SKM-1 treated with dmso at 0.1 percent for 144 hours (cell line): Measurements from ENCODE around the gene WDR27.
"Not testable (repeated sequence)": the region's sequence is repeated elsewhere in the genome, so short reads cannot be mapped to it uniquely, and the experiment has no call there.

ENCODE experiments used
- DNase-seq: peaks from one replicate; lab custom pipeline; 2025; ENCODE audit not compliant: unreplicated experiment; lab: John Stamatoyannopoulos, UW

Gene WDR27

DNA sequence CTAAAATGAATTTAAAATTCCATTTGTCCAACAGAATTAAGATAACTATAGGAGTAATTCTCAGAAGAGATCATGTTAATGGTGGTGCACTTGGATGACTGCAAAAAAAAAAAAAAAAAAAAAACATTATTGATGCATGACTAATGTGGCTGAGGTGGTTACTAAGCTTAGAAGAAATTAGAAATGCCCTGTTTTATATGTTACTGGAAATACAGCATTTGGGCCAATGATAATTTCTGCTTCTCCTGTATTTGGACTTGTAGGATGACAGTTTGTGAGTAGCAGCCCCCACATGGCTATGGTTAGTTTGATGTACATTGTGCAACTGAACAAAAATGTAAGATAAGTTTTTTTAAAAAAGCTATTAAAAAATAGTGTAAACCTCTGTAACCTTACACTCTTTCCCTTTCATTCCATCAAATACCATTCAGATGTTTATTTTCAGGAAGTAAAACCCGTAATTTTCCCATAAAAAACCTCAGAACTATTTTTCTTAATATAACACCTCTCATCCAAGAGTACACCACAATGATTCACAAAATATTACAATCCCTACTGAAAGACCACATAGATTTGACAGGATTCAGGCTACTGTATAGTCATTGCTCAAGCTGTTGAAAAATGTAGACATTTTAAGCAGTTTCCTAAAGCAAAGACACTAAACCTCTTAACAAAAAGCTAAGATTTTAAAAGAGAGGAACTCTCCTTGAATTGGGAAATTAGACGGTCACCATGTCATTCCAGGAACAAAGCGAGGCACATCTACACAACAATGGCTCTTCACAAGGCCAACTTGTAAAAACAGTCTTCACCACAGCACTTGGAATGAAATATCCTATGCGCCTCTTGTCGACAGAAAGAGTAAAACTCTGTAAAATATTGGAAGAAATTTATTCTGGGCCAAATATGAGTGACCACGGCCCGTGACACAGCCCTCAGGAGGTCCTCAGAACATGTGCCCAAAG lies 83.0 kb downstream of the WDR27 start:
- no peak for DNase-seq

DNA sequence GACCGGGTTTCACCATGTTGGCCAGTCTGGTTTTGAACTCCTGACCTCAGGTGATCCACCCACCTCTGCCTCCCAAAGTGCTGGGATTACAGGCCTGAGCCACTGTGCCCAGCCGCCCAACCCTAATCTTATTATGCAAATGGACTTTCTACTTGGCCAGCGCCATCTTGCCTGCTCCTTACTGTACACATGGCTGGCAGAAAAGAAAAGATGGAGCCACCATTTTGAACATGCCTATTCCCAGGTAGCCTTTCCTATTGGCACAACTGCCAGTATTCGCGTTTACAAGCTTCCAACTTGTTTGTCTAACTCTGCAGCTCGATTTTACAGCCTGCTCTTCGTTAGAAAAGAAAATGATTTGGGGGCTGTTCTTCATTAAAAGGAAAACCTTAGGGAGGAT lies 84.3 kb downstream of the WDR27 start:
- no peak for DNase-seq

DNA sequence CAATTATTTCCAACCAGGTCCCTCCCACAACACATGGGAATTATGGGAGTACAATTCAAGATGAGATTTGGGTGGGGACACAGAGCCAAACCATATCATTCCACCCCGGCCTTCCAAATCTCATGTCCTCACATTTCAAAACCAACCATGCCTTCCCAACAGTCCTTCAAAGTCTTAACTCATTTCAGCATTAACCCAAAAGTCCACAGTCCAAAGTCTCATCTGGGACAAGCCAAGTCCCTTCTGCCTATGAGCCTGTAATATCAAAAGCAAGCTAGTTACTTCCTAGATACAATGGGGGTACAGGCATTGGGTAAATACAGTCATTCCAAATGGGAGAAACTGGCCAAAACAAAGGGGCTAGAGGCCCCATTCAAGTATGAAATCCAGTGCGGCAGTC lies 93.2 kb downstream of the WDR27 start:
- not testable (repeated sequence) for DNase-seq

DNA sequence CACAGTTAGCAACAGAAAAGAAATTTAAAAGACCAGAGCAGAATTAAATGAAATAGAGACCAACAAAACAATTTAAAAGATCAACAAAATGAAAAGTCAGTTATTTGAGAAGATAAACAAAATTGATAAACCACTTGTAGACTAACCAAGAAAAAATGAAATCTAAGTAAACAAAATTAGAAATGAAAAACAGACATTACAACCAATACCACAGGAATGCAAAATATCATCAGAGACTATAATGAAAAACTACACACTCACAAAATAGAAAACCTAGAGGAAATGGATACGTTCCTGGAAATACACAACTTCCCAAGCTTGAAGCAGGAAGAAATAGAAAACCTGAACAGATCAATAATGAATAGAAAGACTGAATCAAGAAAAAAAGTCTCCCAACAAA lies 97.8 kb downstream of the WDR27 start:
- DNase-seq: no peak

DNA sequence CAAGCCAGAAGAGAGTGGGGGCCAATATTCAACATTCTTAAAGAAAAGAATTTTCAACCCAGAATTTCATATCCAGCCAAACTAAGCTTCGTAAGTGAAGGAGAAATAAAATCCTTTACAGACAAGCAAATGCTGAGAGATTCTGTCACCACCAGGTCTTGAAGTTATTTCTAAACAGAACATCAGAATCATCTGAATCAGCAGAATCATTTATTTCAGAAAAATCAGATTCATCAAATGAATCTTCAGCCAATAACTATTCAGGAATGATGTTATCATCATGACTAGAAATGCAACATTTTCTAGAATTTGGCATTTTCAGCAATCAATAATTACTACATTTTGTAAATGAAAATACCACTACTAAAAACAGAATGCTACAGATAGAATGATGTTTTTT lies 100.7 kb downstream of the WDR27 start:
- DNase-seq: not testable (repeated sequence)

DNA sequence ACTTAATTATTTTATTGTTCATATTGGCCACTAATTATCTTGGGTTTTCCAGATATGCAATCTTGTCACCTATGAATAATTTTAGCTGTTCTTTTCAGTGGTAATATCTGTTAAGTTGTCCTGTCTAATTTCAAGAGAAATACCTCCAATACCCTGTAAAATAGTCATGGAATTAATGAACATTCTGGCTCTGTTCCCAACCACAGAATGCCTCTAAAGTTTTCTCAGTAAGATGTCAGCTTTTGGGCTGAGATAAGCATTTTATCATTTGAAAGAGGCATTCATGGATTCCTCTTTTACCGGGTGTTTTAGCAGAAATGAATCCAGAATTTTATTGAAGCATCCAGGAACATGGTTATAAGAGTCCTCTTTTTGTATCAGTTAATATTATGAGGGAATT lies 109.3 kb downstream of the WDR27 start:
- no peak for DNase-seq

DNA sequence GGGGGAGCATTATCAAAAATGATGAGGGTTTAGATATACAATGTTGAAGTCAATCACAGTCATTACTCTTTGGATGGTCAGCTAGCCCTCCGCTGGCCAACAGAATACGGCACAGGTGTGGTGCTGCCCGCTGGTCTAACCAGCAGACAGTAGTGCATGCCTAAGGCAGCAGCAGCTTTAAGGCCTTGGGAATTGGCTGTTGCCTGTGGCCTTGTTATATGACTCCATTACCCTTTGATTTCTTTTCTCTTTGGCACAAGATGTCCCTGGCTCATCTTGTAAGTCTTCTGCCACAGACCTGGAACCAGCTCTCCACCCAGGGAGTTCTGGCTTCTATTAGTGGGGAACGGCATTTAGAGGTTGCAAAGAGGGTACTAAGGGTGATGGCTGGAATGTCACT lies 110.2 kb downstream of the WDR27 start:
- DNase-seq: no peak

DNA sequence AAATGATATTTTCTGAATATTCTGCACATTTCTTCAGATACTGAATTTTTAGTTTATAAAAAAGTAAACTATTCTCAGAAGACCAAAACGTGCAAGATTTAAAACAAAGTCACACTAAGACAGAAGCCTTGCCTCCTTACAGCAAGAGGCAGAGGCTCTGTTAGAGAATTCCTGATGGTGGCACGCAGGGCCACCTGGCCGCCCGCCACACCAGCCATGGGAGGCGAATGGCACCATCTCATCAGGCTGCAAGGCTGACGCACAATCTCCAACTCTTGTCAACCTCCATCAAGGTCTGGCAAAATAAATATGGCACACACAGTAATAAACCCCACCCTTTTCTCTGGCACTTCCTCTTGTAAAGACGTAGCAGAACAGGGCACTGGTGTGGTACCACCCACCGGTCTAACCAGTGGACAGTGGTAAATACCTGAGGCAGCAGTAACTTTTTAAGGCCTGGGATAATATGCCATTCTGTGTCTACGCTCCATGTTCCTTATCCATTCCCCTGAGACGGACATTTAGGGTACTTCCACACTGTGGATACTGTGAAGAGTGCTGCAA lies 111.4 kb downstream of the WDR27 start:
- no peak for DNase-seq

DNA sequence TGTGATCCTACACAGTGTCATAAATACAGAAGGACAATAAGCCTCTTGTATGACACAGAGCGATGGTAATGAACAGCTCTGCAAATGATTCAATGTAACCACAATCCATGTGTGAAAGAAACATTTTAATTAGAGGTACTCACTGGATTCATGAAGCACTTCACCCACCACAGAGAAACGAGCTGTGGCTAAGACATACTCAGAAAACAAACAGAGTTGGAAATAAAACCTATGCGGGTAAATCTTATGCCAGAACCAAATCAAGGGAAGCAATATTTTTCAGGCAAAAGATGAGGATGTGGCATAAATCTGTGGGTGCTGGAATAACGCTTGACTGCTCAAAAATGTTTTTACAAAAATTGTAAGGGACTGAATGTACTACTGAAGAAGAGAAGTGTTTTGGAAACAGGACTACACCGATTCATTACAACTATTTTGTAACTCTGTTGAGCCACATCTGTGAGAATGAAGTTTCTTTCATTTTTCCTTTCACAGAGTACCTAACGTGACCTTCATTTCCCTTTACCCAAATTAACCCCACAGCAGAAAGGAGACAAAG lies 112.1 kb downstream of the WDR27 start:
- DNase-seq: peak; percentile 17

DNA sequence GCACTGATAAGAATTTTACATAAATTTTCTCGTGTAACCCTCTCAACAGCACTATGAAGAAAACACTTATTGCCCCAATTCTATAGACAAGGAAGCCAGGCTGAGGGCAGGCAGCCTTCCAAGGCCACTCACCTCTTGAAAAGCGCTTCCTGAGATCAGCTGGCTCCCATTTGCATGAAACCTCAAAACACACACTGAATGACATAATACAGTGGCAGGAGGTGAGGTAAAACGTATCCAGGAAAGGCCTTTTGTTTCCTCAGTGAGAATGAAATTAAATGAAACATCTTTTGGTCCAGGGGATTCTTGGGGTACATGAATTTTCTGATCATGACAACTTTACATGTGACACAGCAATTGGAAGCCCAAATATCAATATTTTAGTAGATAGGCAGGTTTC lies 112.5 kb downstream of the WDR27 start:
- no peak for DNase-seq

DNA sequence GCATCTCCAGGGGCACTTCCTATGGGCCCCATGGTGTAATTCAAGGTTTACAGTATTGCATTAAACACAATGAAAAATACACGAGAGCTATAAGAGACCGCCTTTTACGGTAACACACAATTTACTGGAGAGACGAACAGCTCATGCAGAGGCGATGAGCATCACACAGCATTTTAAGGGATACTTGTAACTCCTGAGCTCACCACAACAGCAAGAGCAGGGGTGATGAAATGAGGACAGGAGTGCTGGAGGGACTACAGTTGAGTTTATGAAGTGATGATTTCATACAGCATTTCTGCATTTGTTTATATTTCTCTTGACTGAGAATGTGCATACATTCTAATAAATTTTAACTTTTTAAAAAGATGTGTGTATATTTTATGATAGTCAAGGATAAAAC lies 113.9 kb downstream of the WDR27 start:
- DNase-seq: no peak

DNA sequence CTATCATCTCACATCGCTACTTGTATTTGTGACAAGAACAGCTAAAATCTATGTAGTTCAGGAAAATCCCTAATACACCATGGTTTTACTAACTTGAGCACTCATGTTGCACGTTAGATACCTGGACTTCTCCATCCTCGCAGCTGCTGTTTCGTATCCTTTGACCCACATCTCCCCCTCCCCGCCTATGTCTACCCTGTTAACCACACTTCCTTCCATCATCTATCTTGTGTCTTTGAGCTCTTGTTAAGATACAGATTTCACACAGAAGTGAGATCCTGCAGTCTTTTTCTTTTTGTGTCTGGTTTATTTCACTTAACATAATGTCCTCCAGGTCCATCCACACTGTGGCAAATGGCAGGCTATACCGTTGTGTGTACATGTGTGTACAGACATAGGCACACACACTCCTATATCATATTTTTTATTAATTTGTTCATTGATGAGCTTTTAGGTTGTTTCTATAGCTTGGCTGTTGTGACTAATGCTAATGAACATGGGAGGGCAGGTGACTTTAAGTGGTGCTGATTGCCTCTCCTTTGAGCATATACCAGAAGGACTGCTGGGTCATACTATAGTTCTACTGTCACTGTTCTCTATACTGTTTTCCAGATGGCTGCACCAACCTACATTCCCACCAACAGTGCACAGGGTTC lies 117.8 kb downstream of the WDR27 start:
- DNase-seq: no peak

DNA sequence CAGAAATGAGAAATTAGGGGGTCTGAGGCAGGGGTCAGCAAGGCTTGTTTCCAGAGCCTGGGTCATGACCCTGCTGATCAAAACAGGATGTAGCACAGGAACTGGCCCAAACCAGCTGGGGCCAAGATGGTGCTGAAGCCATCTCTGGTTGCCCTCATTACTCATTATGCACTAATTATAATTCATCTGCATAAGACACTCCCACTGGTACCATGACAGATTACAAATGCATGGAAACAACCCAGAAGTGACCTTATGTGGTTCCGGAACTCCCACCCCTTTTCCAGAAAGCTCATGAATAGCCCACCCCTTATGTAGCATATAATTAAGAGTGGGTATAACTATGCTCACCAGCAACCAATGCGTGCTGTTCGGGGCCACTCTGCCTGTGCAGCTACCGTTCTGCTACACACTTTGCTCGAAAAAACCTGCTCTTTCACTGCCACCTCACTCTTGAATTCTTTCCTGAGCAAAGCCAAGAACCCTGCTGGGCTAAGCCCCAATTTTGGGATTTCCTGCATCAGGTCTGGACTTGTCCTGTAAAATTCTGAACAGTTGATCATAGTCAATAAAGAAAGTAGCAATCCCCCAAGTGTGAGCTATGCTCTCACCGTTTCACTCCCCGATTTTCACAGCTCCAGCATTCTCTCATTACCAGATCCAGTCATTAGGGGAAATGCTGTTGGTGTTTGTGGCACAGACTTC lies 122.3 kb downstream of the WDR27 start:
- DNase-seq: no peak

DNA sequence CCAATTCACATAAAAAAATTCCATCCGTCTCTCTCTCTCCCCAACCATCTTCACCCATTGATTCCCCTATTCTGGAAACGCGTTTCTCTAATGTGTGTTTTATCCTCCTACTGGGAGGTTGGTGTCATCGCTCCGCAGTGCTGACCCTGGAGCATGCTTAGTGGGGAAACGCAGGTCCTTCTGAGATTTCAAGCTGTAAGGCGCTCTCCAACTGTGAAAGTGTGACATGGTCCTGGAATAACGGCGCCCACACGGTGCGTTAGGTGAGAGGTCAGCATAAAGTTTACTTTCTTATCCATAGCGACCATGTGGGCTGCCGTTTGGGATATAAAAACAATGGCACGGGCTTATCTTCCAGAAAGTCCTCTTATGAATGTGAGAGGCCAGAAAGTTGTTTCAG lies 123.9 kb downstream of the WDR27 start:
- DNase-seq: no peak

DNA sequence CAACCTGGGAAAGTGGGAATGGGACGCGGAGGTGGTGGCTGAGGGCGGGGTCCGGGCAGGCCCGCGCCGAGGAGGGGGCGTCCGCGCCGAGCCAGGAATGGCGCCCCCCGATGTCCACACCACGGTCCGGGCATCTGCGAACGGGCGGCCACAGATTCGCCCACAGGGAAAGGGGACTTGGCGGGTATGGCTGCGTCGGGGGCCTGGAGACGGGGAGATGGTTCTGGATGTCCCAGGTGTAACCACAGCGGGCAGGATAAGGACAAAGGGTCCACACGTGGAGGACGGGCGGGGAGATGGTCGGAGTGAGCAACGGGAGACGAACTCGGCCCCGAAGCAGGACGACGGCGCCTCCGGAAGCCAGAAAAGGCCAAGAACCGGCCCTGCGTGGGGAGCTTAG lies 124.6 kb downstream of the WDR27 start:
- DNase-seq: no peak

DNA sequence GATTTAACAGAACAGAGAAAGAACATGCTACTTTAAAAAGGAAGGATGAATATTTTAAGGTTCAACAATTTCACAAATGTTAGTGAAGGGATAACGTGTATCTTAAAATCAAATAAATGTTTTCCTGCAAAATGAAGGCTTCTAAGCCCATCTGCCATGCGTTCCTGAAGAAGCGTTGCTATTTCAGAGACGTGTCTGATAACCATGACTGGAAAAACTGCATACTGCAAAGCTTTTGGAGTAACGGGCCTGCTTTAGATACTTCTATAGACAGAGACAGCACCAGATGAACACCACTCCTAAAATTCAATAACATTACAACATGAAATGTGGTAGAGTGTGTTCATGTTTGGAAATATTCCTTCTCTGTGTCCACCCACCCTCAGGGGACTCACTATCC lies 126.0 kb downstream of the WDR27 start:
- DNase-seq: no peak

DNA sequence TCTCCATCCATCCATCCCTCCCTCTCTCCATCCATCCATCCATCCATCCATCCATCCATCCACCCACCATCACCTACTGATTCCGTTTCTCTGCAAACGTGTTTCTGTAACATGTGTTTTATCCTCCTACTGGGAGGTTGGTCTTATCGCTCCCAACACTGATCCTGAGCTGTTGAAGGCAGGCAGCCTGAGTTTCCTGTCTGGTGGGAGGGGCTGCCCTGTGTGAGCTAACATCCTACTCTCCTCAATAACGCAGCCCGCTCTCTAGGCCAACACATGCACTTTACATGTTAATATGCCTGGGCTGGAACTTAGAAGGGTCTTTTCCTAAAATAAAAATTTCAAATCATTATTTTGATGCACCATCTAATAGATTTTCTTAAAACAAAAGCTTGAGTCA lies 126.5 kb downstream of the WDR27 start:
- DNase-seq: no peak

DNA sequence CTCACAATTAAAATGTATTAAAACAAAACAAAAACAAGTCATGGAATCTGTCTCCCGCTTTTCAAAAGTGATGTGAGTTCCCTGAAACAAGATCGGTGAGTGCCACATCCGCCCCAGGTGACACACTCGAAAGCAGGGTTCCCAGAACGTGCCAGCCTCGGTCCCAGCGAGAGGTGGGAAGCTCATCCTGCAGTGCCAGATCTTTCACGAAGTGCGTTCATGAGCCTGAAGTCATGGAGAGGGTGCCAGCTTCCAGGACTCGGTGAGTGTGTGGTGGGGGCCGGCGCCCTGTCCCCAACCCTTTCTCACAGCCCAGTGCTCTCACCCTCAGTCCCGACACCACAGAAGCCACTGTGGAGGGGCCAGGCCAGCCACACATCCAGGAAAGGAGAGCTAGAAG lies 127.4 kb downstream of the WDR27 start:
- no peak for DNase-seq

DNA sequence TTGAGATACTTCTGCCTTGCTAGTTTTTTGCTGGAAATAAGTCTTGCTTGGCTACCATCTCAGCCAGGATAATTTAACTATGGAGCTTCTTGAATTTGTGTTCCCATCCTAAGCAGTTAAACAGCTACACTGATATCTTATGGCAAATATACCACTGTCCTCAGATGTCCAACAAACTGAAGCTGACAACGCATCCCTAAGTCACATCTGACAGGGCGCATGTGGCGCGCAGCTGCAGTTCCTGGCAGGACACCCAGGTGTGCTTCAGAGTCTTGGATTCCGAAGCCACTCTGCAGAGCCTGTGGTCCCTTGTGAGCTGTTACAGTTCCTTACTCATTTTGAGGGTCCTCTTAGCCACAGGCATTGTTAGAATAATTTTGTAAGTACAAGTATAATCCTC lies 127.9 kb downstream of the WDR27 start:
- DNase-seq: no peak

DNA sequence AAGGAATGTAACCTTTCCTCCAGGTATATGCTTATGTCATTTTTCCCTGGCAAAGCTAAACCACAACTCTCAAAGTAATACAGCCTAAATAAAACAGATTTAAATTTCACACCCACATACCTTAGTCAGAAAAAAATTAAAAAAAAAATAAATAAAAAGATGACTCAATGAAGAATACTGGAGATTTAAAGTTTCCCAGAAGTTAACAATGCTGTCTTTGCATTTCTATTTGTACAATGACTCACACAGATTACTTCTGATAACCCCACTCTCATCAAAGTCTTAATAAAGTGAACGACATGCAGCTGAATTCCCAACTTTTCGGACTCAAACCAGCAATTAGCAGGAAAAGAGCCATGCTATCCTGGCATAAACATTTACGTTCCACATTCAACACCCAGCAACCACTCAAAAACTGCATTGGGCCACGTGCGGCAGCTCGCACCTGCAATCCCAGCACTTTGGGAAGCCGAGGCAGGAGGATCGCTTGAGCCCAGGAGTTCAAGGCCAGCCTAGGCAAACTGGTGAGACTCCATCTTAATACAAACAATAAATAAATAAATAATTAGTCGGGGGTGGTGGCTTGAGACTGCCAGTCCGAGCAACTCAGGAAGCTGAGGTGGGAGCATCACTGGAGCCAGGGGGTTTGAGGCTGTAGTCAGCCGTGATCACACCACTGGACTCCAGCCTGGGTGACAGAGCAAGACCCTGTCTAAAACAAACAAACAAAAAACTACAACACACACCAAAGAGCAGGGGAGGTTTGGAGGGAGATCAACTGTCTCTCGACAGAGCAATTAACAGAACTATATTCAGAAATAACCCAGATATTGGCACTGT lies 130.5 kb downstream of the WDR27 start:
- no peak for DNase-seq
